ENCODE measurements around the gene PPP2R2B.

The PPP2R2B gene

DNA sequence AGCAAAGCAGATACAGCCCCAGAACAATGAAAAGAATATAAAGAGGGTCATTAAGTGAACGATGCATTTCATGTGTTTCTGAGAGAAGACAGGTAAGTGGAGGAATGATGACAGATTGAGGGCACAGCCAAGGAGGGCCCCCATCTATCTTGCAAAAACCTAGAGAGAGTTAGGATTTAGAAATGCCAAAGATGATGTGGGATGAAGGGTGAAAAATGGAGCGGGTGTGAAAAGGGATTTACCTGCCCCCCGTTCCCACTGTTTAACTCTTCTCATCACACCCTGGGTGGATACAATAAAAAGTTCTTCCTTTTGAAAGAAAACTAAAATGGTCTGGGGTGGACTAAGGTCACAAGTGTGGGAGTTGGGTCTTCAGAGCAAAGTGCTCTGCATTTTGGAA is 18.5 kb upstream of the PPP2R2B start:
- Mint-ChIP-seq H3K27ac (ENCODE audit: low read depth) (no peak overlapping the region), H3K36me3 (ENCODE audit: insufficient read depth) (no peaks in the 10 kb centered on the region), H3K27me3 (no peaks in the 10 kb centered on the region), H3K9me3 (no peaks in the 10 kb centered on the region), H3K4me1 (peaks cover 25% of the 10 kb centered on the region), H3K4me3 (no peak overlapping the region)
- no peak for ATAC-seq (replicated peaks; ENCODE audit: extremely low read depth, poor library complexity, severe bottlenecking)
- DNase-seq (ENCODE audit: low spot score in 2 of 2): no peak

GRCh38 chr5:146894753-146895521 is 16.4 kb upstream of the PPP2R2B start:
- Mint-ChIP-seq H3K36me3 (ENCODE audit: insufficient read depth) (no peaks in the 10 kb centered on the region), H3K4me3 (peak overlapping the region; percentile 51), H3K27me3 (no peaks in the 10 kb centered on the region), H3K4me1 (peaks cover 39% of the 10 kb centered on the region), H3K9me3 (no peaks in the 10 kb centered on the region), H3K27ac (ENCODE audit: low read depth) (peak overlapping the region; percentile 17)
- ATAC-seq (replicated peaks; ENCODE audit: extremely low read depth, poor library complexity, severe bottlenecking) (no peak), DNase-seq (ENCODE audit: low spot score in 2 of 2) (no peak)

DNA sequence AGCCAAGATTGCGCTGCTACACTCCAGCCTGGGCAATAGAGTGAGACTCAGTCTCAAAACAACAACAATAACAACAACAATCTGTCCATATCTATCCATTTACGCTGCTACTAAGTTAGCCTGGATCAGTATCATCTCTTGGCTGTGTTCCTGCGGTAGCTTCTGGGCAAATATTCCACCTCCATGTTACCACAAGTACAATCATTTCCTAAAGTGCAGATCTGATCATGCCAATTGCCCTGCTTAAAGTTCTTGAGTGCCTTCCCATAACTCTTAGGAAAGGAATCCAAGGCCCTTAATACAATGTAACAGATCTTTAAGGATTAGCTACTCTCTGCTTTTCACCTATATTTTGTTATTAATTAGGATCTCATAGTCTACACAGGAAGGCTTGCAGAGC is 15.4 kb upstream of the PPP2R2B start:
- no peak for ATAC-seq (replicated peaks; ENCODE audit: extremely low read depth, poor library complexity, severe bottlenecking)
- Mint-ChIP-seq H3K27me3 (no peaks in the 10 kb centered on the region), H3K4me3 (no peak overlapping the region), H3K27ac (ENCODE audit: low read depth) (no peak overlapping the region), H3K4me1 (peaks cover 39% of the 10 kb centered on the region), H3K36me3 (ENCODE audit: insufficient read depth) (no peaks in the 10 kb centered on the region), H3K9me3 (no peaks in the 10 kb centered on the region)
- DNase-seq (ENCODE audit: low spot score in 2 of 2): no peak

- ATAC-seq (replicated peaks; ENCODE audit: extremely low read depth, poor library complexity, severe bottlenecking) (no peak), DNase-seq (ENCODE audit: low spot score in 2 of 2) (no peak)
- Mint-ChIP-seq H3K4me3 (no peak overlapping the region), H3K4me1 (peaks cover 39% of the 10 kb centered on the region), H3K27me3 (no peaks in the 10 kb centered on the region), H3K36me3 (ENCODE audit: insufficient read depth) (no peaks in the 10 kb centered on the region), H3K27ac (ENCODE audit: low read depth) (no peak overlapping the region), H3K9me3 (no peaks in the 10 kb centered on the region)
Observed at GRCh38 chr5:146892231-146892630, 13.7 kb upstream of the PPP2R2B start.

GRCh38 chr5:146891511-146891910 is 13.0 kb upstream of the PPP2R2B start:
- no peaks in the 10 kb centered on the region for H3K27me3 Mint-ChIP-seq
- no peak overlapping the region for H3K4me3 Mint-ChIP-seq
- no peak overlapping the region for H3K27ac Mint-ChIP-seq (ENCODE audit: low read depth)
- no peaks in the 10 kb centered on the region for H3K9me3 Mint-ChIP-seq
- DNase-seq (ENCODE audit: low spot score in 2 of 2) (no peak), ATAC-seq (replicated peaks; ENCODE audit: extremely low read depth, poor library complexity, severe bottlenecking) (peak; percentile 64)
- peaks cover 39% of the 10 kb centered on the region for H3K4me1 Mint-ChIP-seq
- no peaks in the 10 kb centered on the region for H3K36me3 Mint-ChIP-seq (ENCODE audit: insufficient read depth)

DNA sequence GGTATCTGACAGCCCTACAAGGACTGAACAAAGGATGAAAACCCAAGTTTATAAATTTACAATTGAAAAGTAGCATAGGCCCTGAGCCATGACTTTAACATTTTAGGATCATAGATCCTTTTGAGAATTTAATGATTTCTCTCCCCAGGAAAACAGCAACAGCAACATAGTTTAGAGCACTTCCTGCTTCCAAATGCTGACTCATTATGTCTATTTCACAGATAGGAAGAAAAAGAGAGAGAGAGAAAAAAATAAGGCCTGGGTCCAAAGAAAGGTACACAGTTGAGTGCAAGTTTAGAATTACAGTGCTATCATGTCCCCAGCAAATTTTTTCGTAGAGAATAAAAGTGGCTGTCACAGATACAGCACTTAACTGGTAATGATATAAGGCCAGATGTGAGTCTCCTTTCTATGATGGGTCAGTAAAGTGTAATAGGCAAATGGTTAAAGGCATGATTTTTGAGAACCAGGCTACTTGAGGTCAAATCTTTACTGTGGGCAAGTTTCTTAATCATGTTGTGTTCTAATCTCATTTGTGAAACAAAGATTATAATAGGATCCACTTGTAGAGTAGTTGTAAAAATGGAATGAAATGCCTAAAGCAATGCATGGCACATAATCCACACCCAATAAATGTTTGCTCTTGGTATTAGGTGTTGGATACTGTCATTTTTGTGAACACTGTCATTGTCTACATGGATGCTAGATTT is 12.3 kb upstream of the PPP2R2B start:
- no peak for ATAC-seq (replicated peaks; ENCODE audit: extremely low read depth, poor library complexity, severe bottlenecking)
- Mint-ChIP-seq H3K9me3 (no peaks in the 10 kb centered on the region), H3K36me3 (ENCODE audit: insufficient read depth) (no peaks in the 10 kb centered on the region), H3K27ac (ENCODE audit: low read depth) (peak overlapping the region; percentile 9), H3K4me1 (peaks cover 39% of the 10 kb centered on the region), H3K27me3 (no peaks in the 10 kb centered on the region), H3K4me3 (no peak overlapping the region)
- no peak for DNase-seq (ENCODE audit: low spot score in 2 of 2)

DNA sequence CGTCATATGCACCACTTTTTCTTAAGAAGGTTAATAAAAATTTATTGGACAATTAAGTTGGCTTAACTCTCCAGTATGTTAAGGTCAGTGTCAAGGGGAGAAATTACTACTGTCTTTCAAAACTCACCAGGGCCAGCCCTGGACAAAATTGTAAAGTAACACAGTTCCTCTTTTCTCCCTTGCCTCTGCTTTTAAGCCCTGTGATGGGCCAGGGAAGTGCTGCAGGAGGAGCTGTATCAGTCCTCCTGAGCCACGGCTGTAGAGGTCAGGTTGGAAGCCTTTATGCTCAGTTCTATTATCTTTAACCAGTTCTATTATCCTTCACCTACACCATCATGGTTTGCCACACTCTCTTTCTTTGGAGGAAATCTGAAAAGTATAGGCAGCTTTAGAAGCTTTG is 11.5 kb upstream of the PPP2R2B start:
- Mint-ChIP-seq H3K9me3 (no peaks in the 10 kb centered on the region), H3K27me3 (no peaks in the 10 kb centered on the region), H3K4me1 (peaks cover 36% of the 10 kb centered on the region), H3K4me3 (no peak overlapping the region), H3K27ac (ENCODE audit: low read depth) (no peak overlapping the region), H3K36me3 (ENCODE audit: insufficient read depth) (no peaks in the 10 kb centered on the region)
- ATAC-seq (replicated peaks; ENCODE audit: extremely low read depth, poor library complexity, severe bottlenecking) (no peak), DNase-seq (ENCODE audit: low spot score in 2 of 2) (no peak)

GRCh38 chr5:146889169-146889568 is 10.6 kb upstream of the PPP2R2B start:
- Mint-ChIP-seq H3K27me3 (no peaks in the 10 kb centered on the region), H3K4me3 (no peak overlapping the region), H3K27ac (ENCODE audit: low read depth) (no peak overlapping the region), H3K4me1 (peaks cover 28% of the 10 kb centered on the region), H3K36me3 (ENCODE audit: insufficient read depth) (no peaks in the 10 kb centered on the region), H3K9me3 (no peaks in the 10 kb centered on the region)
- ATAC-seq (replicated peaks; ENCODE audit: extremely low read depth, poor library complexity, severe bottlenecking): no peak
- DNase-seq (ENCODE audit: low spot score in 2 of 2): no peak

DNA sequence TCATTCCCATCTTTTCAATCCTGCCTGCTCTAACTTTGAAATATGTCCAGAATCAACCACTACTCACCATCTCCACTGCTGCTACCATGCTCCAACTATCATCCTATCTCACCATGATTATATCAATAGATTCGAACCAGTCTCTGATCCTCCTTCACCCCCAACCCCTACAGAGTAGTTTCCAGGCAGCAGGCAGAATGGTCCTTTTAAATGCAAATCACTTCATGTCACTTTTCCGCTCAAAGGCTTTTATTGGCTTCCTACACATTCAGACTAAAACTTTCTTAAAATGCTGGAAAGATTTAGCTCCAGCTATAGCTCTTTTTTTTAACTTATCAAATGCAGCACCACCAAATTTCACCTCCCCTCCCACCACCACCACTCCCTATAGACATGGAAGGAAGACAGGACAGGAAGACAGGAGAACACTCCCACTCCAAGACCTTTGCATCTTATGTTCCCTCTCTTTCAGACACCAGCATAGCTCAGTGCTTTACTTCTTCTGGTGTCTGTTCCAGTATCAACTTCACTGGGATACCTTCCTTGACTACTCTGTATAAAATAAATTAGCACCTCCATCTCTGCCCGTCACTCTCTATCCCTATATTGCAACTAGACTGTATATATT is 9.9 kb upstream of the PPP2R2B start:
- Mint-ChIP-seq H3K4me3 (no peak overlapping the region), H3K27ac (ENCODE audit: low read depth) (no peak overlapping the region), H3K9me3 (no peaks in the 10 kb centered on the region), H3K36me3 (ENCODE audit: insufficient read depth) (no peaks in the 10 kb centered on the region), H3K4me1 (peaks cover 28% of the 10 kb centered on the region), H3K27me3 (no peaks in the 10 kb centered on the region)
- ATAC-seq (replicated peaks; ENCODE audit: extremely low read depth, poor library complexity, severe bottlenecking) (no peak), DNase-seq (ENCODE audit: low spot score in 2 of 2) (no peak)

GRCh38 chr5:146884066-146884626 is 5.6 kb upstream of the PPP2R2B start:
- ATAC-seq (replicated peaks; ENCODE audit: extremely low read depth, poor library complexity, severe bottlenecking): no peak

GRCh38 chr5:146883511-146883910 is 5.0 kb upstream of the PPP2R2B start:
- H3K27me3 Mint-ChIP-seq: no peaks in the 10 kb centered on the region
- DNase-seq (ENCODE audit: low spot score in 2 of 2): no peak
- no peak overlapping the region for H3K27ac Mint-ChIP-seq (ENCODE audit: low read depth)
- no peaks in the 10 kb centered on the region for H3K9me3 Mint-ChIP-seq
- peaks cover 2% of the 10 kb centered on the region for H3K36me3 Mint-ChIP-seq (ENCODE audit: insufficient read depth)
- peaks cover 7% of the 10 kb centered on the region for H3K4me1 Mint-ChIP-seq
- no peak overlapping the region for H3K4me3 Mint-ChIP-seq
- no peak for ATAC-seq (replicated peaks; ENCODE audit: extremely low read depth, poor library complexity, severe bottlenecking)

More at GRCh38 chr5:146884066-146884626, 5.6 kb upstream of the PPP2R2B start:
- no peak overlapping the region for H3K4me3 Mint-ChIP-seq
- H3K4me1 Mint-ChIP-seq: peaks cover 1% of the 10 kb centered on the region
- DNase-seq (ENCODE audit: low spot score in 2 of 2): no peak
- H3K27ac Mint-ChIP-seq (ENCODE audit: low read depth): no peak overlapping the region
- no peaks in the 10 kb centered on the region for H3K27me3 Mint-ChIP-seq
- no peaks in the 10 kb centered on the region for H3K36me3 Mint-ChIP-seq (ENCODE audit: insufficient read depth)
- H3K9me3 Mint-ChIP-seq: no peaks in the 10 kb centered on the region

DNA sequence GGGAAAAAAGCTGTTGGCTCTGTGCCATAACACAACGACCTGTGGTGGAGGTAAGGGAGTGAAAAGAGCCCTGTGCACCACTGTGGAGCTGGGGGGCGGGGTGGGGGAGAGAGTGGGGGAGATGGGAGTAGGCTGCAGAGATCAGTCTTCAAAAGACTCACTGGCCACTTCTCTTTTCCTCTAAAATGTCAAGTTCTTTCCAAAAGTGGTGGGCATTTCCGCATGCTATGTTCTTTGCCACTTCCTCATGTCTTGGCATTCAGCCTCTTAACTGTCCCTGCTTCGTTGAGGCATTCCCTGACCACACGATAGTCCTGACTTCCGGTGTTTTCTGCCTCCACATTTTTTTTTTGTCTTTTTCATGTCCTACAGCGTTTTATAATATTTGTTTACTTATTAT is 2.4 kb upstream of the PPP2R2B start:
- no peak overlapping the region for H3K4me3 Mint-ChIP-seq
- H3K27me3 Mint-ChIP-seq: no peaks in the 10 kb centered on the region
- H3K27ac Mint-ChIP-seq (ENCODE audit: low read depth): peak overlapping the region; percentile 16
- no peak for ATAC-seq (replicated peaks; ENCODE audit: extremely low read depth, poor library complexity, severe bottlenecking)
- H3K9me3 Mint-ChIP-seq: no peaks in the 10 kb centered on the region
- H3K36me3 Mint-ChIP-seq (ENCODE audit: insufficient read depth): peaks cover 2% of the 10 kb centered on the region
- DNase-seq (ENCODE audit: low spot score in 2 of 2): no peak
- H3K4me1 Mint-ChIP-seq: peaks cover 14% of the 10 kb centered on the region

All from central memory CD8-positive, alpha-beta T cell (primary cell).